ENCODE measurements around the gene TIGD1.

GRCh38 chr2:232511336-232511890, 38.9 kb downstream of the TIGD1 start:
- TF ChIP-seq EZH2phosphoT487 (IDR thresholded peaks at IDR 0.05; ENCODE audit: low read length) (no peak), CTCF (IDR thresholded peaks at IDR 0.05; ENCODE audit: low read length) (no peak), EZH2 (optimal IDR thresholded peaks at IDR 0.05; ENCODE audit: low read depth, low read length) (no peak)

Measured in MM.1S (cell line).